Activated naive CD8-positive, alpha-beta T cell treated with anti-CD3 and anti-CD28 coated beads, Interleukin-2, amount 50 U/mL, for 16 hours (primary cell): ENCODE measurements around the gene EIF4E1B.

ENCODE experiments used
- DNase-seq: peaks from one replicate; pipeline ENCODE4 v3.0.0-alpha.2; 2020; ENCODE audit warnings: low read depth, low spot score

The EIF4E1B gene

GRCh38 chr5:176626876-176627236 lies 3.6 kb upstream of the EIF4E1B start:
- no peak for DNase-seq

DNA sequence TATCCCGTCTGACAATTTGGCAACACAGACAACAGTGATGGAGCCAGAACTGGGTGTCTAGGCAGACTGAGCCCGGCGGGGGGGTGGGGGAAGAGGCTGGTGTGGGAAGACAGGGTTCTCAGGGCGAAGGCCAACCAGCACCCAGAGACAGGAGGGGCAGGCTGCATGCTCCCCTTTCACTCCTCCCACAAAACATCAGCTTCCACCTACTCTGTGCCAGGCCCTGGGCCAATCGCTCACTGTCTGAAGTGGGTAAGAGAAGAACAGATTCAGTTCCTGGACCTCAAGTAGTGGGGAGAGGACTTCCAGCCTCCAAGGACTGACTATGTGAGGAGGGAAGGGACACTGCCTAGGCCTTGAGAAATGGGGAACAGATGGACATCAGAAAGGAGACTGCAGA lies 2.9 kb upstream of the EIF4E1B start:
- DNase-seq = no peak

DNA sequence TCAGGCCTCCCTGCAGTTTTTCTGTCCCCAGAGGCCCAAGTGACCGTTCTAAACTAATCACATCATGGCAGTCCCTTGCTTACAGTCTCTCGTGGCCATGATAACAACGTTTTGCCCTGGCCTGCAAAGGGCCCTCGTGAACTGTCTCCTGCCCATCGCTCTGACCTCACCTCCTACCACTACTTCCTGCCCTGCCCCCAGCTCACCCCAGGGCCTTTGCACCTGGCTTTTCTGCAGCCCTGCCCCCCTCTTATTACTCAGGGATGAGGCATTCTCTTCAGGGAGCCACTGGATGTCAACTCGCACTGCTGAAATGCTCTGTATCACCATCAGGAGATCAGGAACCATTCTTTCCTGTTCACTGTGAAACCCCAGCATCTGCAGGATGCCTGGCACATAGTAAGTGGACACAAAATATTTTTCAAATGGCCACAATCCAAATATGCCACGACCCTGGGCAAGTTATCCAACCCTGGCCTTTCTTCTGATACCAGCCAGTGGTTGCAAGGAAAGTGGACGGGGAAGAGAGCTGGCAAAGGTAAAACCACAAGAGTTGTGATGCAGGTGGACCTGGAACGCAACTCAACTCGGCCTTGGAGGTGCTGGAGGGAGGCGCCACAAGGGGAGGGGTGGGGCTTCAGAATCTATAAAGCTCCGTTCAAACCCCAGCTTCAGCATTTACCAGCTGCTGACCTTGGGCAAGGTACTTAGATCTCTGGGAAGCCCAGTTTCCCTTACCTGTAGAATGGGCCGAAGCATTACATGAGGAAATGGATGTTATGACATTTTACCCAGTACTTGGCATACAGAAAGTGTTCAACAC lies 1.9 kb upstream of the EIF4E1B start:
- no peak for DNase-seq

GRCh38 chr5:176629317-176629852 lies 1.1 kb upstream of the EIF4E1B start:
- no peak for DNase-seq

DNA sequence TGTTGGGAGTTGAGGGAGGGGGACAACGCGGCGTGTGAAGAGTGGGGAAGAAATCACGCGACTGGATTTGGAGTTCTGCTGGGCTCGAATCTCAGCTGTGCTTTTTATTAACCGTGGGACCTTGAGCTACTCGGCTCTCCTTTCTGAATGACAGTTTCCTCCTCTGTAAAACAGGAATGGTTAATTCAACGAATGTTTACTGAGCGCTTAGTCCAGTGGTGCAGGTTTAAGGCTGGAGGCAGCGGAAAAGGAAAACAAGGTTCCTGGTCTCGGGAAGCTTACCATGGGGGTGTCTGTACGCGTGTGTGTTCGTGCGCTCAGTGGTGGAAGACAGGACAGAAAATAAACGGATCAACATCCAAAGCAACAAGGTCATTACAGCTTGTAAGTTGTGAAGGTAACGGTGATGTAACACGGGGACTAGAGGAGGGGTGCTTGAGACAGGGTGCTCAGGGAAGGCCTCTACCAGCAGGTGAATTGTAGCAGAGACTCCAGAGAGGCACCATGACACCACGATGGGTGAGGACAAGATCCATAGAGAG lies 277 bp downstream of the EIF4E1B start:
- DNase-seq = no peak

DNA sequence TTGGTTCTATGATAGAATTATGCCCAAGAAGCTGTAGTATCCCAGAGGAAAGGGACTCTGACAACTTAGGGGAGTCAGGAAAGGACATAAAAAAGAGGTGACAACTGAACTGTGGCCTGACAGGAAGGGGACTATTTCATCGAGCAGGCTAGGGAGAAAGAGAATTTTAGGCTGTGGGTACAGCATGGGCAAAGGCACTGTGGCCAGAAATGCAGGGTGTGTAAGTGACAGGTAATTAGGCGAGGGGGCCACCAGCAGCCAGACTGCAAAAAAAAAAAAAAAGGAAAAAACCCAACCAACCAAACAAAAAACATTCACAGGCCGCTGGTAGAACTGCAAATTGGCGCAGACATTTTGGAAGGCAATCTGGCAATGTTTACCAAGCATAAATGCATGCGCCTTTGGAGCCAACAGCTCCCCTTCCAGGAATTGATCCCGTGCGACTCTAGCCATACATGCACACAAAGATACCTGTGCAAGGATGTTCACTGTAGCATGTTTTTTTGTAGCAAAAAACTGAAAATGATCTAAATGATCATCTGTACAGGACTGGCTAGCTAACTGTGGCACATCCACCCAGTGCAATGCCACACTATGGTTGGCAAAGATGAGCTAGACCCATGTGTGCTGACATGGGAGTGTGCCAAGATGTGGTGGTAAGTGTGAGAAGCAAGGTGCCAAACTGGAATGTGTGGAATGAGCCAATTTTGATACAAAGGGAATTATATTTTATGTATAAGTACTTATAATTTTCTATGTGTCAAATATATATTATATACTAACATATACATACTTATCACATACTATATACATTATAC lies 1.1 kb downstream of the EIF4E1B start:
- DNase-seq = no peak

GRCh38 chr5:176632745-176633144 lies 2.3 kb downstream of the EIF4E1B start:
- no peak for DNase-seq

DNA sequence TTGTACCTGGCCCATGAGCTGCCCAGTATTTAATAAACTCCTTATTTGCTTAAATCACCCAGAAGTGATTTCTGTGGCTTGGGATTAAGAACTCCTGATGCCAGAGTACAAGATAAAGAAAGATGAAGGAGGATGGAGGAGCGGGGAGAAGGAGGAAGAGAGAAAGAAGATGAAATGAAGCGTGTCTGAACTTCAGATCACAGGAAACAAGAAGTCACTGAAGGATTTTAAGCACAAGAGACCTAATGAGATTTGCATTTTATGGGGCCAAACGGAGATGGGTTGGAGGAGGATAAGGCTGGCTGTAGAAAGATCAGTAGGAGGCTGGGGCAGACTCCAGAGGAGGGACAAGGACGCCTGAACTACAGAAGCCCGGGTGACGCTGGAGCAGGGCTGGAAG lies 3.1 kb downstream of the EIF4E1B start:
- DNase-seq = no peak

- no peak for DNase-seq
Observed at GRCh38 chr5:176636426-176636825, 6.0 kb downstream of the EIF4E1B start.

DNA sequence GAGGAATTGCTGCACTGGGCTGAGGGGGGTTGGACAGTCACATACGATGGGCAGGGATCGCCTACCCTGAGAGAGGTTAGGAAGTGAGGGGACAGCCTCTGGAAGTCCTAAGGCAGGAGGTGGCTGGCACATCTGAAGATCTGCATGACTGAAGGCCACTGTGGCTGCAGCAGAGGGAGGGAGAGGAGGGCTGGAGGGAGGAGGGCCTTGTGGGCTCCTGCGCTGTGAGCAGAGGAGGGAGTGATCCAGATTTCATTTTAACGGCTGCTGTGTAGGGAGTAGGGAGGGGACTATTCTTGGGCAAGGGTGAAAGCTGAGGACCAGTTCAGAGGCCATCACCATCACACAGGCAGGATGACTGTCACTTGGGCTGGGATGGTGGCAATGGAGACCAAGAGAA lies 7.1 kb downstream of the EIF4E1B start:
- no peak for DNase-seq

DNA sequence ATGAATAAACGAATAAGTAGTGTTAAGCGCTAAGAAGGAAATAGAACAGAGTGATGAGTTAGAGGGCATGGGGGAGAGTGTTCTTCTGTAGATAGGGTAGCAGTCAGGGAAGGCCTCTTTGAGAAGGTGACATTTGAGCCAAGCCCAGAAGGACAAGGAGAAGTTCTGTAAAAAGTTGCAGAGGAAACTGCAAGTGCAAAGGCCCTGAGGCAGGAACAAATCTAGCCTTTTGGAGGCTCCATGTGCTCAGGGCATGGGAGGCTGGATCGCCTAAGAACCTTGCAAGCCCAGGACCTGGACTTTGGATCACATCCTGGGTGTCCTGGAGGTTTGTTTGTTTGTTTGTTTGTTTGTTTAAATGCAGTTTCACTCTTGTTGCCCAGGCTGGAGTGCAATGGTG lies 8.0 kb downstream of the EIF4E1B start:
- DNase-seq = no peak

DNA sequence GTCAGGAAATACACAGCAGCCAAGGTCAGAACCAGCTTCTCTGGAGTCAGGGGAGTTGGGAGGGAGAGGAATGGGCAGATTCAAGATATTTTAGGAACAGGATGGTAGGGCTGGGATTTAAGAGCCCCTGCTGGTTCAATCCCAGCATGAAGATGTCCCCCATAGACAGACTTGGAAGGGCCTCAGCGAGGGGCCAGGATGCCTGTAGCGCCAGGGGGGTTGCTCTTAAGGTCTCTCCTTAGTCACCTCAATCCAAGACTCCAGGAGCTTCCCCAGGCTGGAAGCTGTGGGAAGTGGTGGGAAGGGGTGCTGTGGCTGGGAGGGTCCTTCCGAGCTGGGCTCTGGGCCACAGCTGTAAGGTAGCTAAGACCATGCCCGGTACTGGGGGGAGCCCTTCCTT lies 8.7 kb downstream of the EIF4E1B start:
- no peak for DNase-seq

GRCh38 chr5:176639981-176640380 lies 9.5 kb downstream of the EIF4E1B start:
- no peak for DNase-seq

- DNase-seq = no peak
Observed at GRCh38 chr5:176640616-176641015, 10.1 kb downstream of the EIF4E1B start.

DNA sequence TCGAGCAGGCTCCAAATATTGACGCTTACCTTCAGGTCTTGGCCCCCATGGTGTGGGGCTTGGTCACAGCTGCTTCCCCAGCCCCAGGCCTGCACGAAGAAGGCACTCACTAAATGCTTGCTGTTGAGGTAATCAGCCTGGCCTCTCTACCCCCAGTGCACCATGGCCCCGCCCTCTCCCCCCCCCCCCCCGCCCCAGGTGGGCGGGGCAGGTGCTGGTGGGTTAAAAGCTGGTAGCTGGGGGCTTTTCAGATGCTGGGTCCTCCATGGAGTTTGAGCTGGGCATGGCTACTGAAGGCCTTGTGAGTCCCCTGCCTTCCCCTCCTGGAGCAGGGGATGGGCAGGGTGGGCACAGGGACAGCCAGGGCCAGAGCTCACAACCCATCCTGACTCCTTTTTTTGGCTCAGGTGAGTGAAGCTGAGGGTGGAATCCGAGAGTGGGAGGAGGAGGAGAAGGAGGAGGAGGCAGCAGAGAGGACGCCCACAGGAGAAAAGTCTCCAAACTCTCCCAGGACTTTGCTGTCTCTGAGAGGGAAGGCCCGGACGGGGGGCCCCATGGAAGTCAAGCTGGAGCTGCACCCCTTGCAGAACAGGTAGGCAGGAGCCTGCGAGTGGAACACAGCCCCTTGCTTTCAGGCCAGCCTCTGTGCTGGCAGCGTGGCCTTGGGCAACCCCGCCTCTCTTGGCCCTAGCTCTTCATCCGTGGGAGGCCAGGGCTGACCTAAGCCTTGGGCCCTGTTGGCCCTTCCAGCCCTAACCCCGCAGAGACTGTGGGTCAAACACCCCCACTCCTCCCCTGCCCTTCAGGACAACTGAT lies 12.4 kb downstream of the EIF4E1B start:
- DNase-seq = no peak

DNA sequence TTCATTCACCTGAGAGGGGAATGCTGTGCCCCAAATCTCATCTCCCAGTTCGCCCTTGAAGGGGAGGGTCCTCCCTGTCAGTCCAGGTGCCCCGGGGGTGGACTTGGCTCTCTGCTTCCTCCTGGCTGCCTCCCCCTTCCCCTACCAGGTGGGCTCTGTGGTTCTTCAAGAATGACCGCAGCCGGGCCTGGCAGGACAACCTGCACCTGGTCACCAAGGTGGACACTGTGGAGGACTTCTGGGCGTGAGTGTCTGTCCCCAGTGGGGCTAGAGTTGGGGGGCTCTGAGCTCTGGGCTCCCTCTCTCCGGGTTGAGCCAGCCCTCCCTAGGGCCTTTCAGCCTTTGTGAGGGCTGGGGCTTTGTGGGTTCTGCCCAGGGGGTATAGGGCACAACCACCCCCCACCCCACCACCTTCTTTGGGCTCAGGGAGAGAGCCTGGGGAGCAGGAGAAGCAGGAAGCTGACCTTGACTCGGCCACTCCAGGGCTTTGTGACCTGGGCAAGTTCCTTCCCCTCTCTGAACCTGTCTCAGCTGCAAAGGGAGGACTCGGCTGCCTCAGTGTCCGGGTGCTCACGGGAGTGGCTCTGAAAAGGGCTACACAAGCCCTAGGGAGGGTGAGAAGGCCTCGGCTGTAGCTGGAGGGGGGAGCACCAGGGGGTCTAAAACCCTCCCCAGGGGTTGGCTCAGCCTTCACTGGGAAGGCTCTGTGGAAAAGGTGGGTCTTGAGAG lies 13.2 kb downstream of the EIF4E1B start:
- DNase-seq = no peak

DNA sequence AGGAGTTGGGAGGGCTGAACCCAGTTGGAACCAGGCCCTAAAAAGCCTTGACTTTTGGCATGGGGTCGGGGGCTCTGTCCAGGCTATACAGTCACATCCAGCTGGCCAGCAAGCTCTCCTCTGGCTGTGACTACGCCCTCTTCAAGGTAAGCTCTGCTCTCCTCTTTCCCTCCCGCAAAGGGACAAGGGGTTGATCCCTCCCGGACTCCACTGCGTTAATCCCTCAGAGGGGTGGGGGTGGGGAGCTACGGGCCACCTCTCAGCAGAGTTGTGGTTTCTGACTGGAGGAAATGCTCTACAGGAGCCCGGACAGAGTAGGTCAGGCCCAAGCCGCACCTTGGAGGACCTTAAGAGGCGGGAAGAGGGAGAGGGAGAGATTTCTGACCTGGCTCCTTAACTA lies 13.8 kb downstream of the EIF4E1B start:
- DNase-seq = no peak

DNA sequence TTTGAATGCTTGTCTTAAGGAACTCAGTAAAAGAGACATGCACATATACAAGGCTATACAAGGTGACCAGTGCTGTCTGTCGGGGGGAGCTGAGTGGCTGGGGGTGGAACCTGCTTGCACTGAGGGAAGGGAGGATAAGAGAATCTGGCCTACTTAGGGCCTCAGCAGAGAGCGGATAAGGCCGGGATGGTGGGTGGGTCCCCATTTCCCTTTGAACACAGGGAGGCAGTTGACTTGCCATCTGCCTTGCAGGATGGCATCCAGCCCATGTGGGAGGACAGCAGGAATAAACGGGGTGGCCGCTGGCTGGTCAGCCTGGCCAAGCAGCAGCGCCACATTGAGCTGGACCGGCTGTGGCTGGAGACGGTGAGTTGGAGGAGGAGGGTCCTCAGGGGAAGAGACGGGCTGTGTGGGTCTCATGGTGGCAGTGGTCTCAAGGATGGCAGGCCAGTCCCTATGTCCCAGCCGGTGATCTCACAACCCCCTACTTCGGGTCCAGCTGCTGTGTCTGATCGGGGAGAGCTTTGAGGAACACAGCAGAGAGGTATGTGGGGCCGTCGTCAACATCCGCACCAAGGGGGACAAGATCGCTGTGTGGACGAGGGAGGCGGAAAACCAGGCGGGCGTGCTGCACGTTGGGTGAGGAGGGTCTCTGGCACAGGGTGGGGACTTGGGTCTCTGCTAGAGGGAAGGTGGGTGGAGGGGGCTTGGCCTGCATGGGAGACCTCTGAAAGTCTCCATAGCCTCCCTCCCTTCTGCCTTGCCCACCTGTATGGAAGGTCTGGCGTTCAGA lies 14.6 kb downstream of the EIF4E1B start:
- no peak for DNase-seq

DNA sequence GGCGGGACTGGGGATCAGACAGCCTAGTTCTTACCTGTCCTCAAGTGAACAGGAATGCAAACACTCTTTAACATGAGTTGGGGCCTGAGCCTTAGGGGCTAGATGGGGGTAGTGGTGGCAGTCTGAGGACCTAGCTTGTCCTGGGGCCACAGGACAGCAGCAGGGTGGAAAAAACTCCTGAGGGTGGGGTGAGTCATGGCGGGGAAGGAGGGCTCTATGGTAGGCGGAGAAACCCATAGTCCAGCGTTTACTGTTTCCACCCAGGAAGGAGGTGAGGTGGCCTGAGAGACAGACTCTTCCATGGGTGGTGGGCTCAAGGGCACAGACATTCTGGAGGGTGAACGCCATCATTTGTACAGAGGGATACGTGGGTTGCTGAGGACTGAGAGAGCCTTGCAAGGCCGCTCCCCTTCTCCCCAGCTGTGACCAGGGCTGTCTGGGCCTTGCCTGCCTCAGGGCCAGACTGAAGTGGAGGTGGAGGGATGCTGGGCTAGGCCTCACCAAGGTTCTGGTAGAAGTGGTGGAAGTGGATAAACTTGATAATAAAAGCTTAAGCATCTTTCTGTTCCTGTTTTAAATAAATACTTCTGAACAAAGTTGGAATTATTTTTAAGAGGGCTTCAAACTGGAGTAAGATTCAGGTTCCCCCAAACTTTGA lies 15.7 kb downstream of the EIF4E1B start:
- no peak for DNase-seq

DNA sequence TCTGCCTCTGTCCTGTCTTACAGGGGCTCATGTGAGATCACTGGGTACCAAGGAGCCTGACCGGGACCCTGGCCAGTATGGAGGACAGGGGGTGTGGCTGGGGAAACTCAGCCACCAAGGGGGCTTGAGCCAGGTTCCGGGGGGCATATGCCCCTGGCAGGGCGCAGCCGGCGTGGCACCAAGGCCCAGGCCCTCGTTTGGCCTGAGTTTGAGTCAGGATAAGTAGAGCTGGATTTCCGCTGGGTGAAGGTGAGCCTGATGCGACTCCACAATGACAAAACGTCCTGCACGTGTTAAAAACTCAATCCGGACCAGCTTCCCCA lies 16.2 kb downstream of the EIF4E1B start:
- no peak for DNase-seq
